OCI-LY3 (cell line): ENCODE measurements around the gene IKZF5.

ENCODE experiments used
- EZH2phosphoT487 ChIP-seq: fragments of 200-600 bp; shearing (Covaris generic); IDR thresholded peaks from 2 replicates; pipeline ENCODE4 v1.6.1; 2018; ENCODE audit warnings: antibody characterized with exemption, mixed run types, low read depth
- TF ChIP-seq, protein P1 (sequence below): fragments of 200-600, 300-600 bp; sonication (generic); IDR thresholded peaks from 2 replicates; pipeline ENCODE4 v1.5.1; 2014; ENCODE audit warnings: antibody characterized with exemption, low read length, low read depth

GRCh38 chr10:122974023-122974422 lies 34.6 kb downstream of the IKZF5 start:
- TF ChIP-seq, protein P1, sequence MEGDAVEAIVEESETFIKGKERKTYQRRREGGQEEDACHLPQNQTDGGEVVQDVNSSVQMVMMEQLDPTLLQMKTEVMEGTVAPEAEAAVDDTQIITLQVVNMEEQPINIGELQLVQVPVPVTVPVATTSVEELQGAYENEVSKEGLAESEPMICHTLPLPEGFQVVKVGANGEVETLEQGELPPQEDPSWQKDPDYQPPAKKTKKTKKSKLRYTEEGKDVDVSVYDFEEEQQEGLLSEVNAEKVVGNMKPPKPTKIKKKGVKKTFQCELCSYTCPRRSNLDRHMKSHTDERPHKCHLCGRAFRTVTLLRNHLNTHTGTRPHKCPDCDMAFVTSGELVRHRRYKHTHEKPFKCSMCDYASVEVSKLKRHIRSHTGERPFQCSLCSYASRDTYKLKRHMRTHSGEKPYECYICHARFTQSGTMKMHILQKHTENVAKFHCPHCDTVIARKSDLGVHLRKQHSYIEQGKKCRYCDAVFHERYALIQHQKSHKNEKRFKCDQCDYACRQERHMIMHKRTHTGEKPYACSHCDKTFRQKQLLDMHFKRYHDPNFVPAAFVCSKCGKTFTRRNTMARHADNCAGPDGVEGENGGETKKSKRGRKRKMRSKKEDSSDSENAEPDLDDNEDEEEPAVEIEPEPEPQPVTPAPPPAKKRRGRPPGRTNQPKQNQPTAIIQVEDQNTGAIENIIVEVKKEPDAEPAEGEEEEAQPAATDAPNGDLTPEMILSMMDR: no peak
- TF ChIP-seq EZH2phosphoT487: no peak
